GM10248 (cell line): Measurements from ENCODE around the gene VIPAS39.

ENCODE experiments used
- CTCF ChIA-PET: fragments of 300-600 bp; sonication (Branson Sonifier 250); formaldehyde crosslinking; extraction: SDS; loops from one replicate; lab custom pipeline; 2021; ENCODE audit warnings: antibody characterized with exemption; lab: Yijun Ruan, JAX
- POLR2A ChIA-PET: fragments of 350-650 bp; sonication (Branson Sonifier 250); formaldehyde crosslinking; extraction: SDS; loops from one replicate; lab custom pipeline; 2020; ENCODE audit warnings: antibody characterized with exemption; lab: Yijun Ruan, JAX
- DNase-seq: peaks from one replicate; pipeline ENCODE4 v3.0.0; 2012; ENCODE audit errors: extremely low spot score
- CTCF ChIP-seq: IDR thresholded peaks from 2 replicates; pipeline ENCODE4 v1.5.1; 2012; ENCODE audit warnings: mild to moderate bottlenecking, low read depth; ENCODE audit errors: extremely low read depth, missing control alignments, control extremely low read depth

Gene VIPAS39

GRCh38 chr14:77485901-77486678 is 28.7 kb upstream of the VIPAS39 start:
- DNase-seq = no peak
- ChIA-PET POLR2A (no interaction called here), CTCF (interaction anchor here (1.3 kb wide), 1 partner anchor 23 kb away, joined by 3 read pairs; no protein-coding TSS in a partner anchor)
- no peak for TF ChIP-seq CTCF

GRCh38 chr14:77485256-77485655 is 27.9 kb upstream of the VIPAS39 start:
- no peak for DNase-seq
- CTCF ChIA-PET = no interaction called here
- no peak for TF ChIP-seq CTCF
- POLR2A ChIA-PET = no interaction called here

GRCh38 chr14:77482422-77482821 is 25.0 kb upstream of the VIPAS39 start:
- no peak for TF ChIP-seq CTCF
- ChIA-PET POLR2A (no interaction called here), CTCF (interaction anchor here (2.3 kb wide), 1 partner anchor 19 kb away, joined by 8 read pairs; no protein-coding TSS in a partner anchor)
- no peak for DNase-seq

- no peak for TF ChIP-seq CTCF
- ChIA-PET POLR2A (no interaction called here), CTCF (interaction anchor here (0.6 to 4.8 kb wide), 8 partner anchors 11 to 258 kb away, joined by 3 to 25 read pairs (median 3); partner anchors contain the start of gene VIPAS39)
- DNase-seq = peak; percentile 74
These were observed 21.4 kb upstream of the VIPAS39 start for GRCh38 chr14:77478796-77479195.

- POLR2A ChIA-PET = no interaction called here
- no peak for TF ChIP-seq CTCF
- DNase-seq = no peak
- CTCF ChIA-PET = interaction anchor here (1.0 to 4.8 kb wide), 6 partner anchors 12 to 259 kb away, joined by 3 to 25 read pairs (median 3); partner anchors contain the start of gene VIPAS39
These were observed 20.6 kb upstream of the VIPAS39 start for GRCh38 chr14:77478029-77478428.

GRCh38 chr14:77475432-77476115 is 18.2 kb upstream of the VIPAS39 start:
- CTCF ChIA-PET = interaction anchor here (4.8 kb wide), 1 partner anchor 16 kb away, joined by 25 read pairs; no protein-coding TSS in a partner anchor

More at GRCh38 chr14:77475432-77476115, 18.2 kb upstream of the VIPAS39 start:
- DNase-seq = no peak
- POLR2A ChIA-PET = no interaction called here
- no peak for TF ChIP-seq CTCF
